GM21717 (cell line): ENCODE data around the gene PXK.

ENCODE experiments used
- ATAC-seq: cut with Tn5 transposase; IDR thresholded peaks from one replicate; pipeline ENCODE4 v1.9.1; 2021; ENCODE audit warnings: mild to moderate bottlenecking, moderate library complexity; ENCODE audit not compliant: unreplicated experiment

Gene PXK

DNA sequence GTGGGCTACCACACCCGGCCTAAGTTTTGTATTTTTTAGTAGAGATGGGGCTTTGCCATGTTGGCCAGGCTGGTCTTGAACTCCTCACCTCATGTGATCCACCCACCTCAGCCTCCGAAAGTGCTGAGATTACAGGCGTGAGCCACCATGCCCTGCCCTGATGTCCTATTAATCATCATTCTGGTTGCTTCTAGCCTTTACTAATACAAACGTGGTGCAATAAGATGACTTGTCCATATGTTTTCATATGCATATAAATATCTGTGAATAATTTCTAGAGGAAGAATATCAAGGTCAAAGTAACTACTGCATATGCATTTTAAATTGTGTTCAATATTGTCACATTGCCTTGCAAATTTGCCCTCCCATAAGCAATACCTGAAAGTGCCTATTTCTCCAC, 126.5 kb downstream of the PXK start:
- no peak for ATAC-seq

GRCh38 chr3:58462829-58463180, 130.1 kb downstream of the PXK start:
- no peak for ATAC-seq

GRCh38 chr3:58463181-58463941, 130.7 kb downstream of the PXK start:
- peak; percentile 83 for ATAC-seq

GRCh38 chr3:58463942-58464271, 131.2 kb downstream of the PXK start:
- ATAC-seq = no peak

GRCh38 chr3:58464866-58465265, 132.2 kb downstream of the PXK start:
- ATAC-seq = no peak

DNA sequence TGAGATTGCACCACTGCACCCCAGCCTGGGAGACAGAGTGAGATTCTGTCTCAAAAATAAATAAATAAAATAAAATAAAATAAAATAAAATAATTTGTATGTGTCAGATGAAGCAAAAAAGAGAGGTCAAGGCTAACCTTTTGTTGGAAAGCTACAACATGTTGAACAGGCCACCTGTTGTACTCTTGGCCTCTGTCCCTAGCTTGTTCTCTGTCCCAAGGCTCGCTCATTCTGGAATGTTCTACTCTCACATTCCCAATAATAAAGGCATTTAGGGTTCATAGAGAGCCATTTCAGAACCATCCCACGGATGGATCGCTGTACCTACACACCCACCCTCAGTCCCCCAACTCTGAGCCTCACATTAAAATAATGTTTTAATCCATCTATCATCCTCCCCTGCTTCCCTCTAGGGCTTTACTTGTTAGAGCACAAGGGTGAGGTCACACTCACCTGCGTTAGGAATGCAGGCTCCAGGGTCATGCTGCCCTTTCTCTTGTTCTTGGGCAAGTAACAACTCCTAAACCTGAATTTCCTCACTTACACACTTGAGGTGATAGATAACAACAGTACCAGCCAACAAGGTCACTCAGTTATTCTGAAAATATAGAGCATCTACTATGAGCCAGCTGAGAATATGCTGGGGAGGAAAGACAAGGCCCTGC, 134.3 kb downstream of the PXK start:
- ATAC-seq = no peak

GRCh38 chr3:58469096-58469495, 136.4 kb downstream of the PXK start:
- no peak for ATAC-seq

GRCh38 chr3:58470363-58471024, 137.8 kb downstream of the PXK start:
- no peak for ATAC-seq

DNA sequence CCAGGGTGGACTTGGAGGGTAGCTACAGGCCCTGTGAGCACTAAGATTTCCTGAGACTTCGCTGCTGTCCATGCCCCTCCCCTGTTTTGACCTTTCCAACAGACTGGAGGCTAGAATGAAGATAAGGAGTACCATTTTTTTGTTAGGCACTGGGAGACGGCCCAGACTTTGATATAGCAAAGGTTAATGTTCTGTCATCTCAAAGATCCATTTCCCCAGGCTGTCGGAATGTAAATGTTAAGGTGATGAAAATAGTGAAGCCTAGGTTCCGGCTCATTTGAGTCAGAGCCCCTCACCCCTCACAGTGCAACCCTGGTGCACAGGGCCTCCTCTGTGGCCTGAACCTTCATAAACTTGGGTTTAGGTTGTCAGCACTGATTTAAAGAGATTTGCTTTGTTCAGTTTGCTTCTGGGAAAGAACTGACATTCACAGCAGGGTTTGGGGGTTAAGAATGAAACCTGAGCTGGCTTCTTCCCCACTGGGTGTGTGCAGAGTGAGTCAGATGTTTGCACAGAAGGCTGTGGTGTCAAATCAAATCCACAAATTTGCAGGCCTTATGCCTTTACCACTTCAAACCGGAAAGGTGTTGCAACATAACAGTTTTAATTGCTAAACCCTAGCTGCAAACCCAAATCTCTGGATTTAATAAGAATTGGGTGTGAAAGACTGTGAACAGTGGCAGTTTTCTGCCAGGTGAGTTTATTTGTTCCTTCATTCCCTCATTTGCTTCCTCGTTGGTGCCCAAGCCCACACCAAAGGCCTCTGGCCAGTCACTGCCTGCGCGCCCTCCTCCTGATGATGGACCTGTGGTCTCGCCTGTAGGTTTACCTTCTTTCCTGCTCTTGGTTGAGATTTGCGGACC, 138.6 kb downstream of the PXK start:
- no peak for ATAC-seq

DNA sequence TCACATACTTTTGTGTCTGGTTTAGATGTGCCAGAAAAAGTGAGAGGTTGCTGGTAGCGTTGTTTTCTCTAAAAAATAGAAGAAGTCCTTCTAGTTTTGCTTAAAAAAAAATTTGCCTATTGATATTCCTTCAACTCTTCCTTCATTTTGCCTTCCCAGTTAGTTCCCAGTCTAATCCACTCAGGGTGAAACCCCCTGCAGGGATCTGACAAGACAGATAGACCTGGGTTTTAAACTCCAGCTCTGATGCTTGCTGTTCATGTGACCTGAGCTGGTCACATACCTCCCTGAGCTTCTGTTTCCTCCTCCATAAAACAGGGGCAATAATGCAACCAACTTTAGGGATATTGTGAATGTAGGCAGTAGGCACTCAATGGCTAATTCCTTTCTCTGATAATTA, 140.6 kb downstream of the PXK start:
- ATAC-seq = no peak

DNA sequence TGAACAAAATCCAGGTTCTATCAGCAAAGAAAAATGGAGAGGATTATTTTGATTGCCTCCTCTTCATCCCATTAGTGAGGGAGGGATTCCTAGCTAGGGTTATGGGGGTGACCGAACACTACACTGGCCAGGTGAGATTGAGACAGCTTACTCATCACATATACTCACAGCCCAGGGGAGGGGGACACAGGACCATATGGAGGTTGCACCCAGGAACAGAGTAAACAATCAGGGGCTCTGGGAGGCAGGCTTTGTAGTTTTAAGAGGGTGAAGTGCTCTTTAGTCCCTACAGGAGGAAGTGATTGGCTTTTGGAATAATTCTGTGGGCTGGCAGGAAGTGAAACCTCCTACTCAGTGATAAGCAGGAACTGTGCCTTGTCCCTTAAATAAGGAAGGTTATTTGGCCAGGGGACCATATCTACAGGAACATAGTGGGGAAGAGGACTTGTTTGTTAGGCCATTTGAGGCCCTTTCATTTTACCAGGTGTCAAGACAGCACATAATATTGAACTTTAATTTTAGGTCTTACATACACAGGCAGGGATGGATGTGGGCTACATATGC, 141.7 kb downstream of the PXK start:
- ATAC-seq = no peak

DNA sequence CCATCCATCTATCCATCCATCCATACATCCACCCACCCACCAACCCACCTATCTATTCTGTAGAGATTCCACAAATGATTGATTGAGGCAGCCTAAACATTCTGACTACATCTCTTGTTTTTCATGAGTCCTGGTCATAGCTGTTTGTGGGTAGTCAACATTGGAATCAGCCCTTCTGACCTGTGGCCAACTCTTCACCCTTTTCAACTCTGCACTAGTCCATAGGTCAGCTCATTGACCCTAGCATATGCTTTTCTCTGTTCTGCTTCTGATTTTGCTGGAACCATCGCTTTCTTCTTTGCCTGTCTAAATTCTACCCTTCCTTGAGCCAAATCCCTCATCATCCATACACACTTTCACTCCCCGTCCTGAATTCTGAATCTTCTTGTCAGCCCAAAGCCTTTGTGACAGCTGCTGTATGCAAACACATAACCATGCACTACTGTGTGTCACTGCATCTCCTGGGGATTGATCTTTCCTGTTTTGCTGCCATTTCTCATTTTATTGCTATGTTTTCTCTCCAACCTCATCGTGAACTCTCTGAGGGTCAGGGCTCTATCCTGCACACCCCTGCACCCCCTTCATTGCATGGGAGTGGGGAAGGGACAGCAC, 142.4 kb downstream of the PXK start:
- no peak for ATAC-seq
